GM18909 (cell line): Measurements from ENCODE around the gene ACADM.
A peak's percentile ranks its signal among the peaks of the same experiment; 100 is the strongest.
"Not testable (repeated sequence)": the region's sequence is repeated elsewhere in the genome, so short reads cannot be mapped to it uniquely, and the experiment has no call there.

Experiments
- ATAC-seq: cut with Tn5 transposase; IDR thresholded peaks from one replicate; pipeline ENCODE4 v1.9.1; 2021; ENCODE audit warnings: mild to moderate bottlenecking; ENCODE audit not compliant: unreplicated experiment, poor library complexity

Gene ACADM

DNA sequence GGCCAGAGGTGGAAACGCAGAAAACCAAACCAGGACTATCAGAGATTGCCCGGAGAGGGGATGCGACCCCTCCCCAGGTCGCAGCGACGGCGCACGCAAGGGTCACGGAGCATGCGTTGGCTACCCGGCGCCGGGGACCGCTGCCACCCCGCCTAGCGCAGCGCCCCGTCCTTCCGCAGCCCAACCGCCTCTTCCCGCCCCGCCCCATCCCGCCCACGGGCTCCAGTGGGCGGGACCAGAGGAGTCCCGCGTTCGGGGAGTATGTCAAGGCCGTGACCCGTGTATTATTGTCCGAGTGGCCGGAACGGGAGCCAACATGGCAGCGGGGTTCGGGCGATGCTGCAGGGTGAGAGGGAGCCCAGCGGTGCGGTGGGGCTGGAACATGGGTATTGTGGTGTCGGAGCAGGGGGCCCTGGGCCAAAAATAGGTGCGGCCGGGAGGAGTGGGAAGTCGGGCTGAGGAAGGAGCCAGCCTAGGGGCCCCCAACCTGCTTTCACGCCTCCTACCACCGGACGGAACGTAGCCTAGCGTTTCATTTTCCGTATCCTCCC lies at the start of gene ACADM:
Gene ACADM, plus strand, starts transcription at position 238 of the 551 bp plus-strand sequence. Its CDS starts 79 bp downstream, at position 317.
- peak; percentile 94 for ATAC-seq

- no peak for ATAC-seq
Observed at GRCh38 chr1:75677443-75677842, 47.1 kb upstream of the ACADM start.

- ATAC-seq, result not testable (repeated sequence)
Observed at GRCh38 chr1:75677964-75678363, 46.5 kb upstream of the ACADM start.

GRCh38 chr1:75690547-75690946 lies 34.0 kb upstream of the ACADM start:
- no peak for ATAC-seq

DNA sequence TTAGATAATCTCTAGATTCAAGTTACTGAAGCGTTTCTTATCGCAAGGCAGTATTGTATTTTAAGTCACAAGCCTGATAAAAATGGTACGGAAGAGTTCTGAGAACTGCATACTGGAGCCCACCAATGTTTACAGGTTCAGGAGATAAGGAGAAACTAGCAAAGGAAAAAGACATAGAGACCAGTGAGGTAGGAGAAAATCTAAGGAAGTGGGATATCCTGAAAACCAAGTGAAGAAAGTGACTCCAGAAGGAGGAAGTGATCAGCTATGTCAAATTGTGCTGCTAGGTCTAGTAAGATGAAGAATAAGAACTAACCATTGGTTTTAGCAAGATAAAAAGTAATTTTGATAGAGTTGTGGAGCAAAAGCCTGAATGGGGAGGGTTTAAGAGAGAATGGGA lies 31.0 kb upstream of the ACADM start:
- no peak for ATAC-seq

DNA sequence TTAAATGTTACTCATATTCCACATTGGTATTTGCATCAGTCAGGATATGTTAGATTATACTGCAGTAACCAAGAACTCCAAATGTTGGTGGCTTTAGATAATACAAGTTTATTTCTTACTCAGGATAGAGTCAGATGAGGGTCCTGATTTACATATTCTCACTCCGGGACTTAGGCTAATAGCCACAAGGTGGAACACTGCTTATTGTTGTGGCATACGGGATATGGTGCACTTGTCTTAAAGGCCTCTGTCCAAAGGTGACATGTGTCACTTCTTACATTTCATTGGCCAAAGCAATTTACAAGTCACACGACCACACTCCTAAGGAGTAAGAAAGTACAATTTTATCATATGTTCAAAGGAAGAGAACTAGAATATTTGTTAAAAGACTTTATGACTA lies 28.5 kb upstream of the ACADM start:
- no peak for ATAC-seq

- ATAC-seq, result no peak
Observed at GRCh38 chr1:75707191-75707590, 17.3 kb upstream of the ACADM start.

- ATAC-seq, result no peak
Observed at GRCh38 chr1:75708910-75709309, 15.6 kb upstream of the ACADM start.

GRCh38 chr1:75710832-75711231 lies 13.7 kb upstream of the ACADM start:
- ATAC-seq, result no peak

GRCh38 chr1:75711846-75712245 lies 12.7 kb upstream of the ACADM start:
- ATAC-seq, result no peak

GRCh38 chr1:75712306-75712705 lies 12.2 kb upstream of the ACADM start:
- ATAC-seq, result no peak

DNA sequence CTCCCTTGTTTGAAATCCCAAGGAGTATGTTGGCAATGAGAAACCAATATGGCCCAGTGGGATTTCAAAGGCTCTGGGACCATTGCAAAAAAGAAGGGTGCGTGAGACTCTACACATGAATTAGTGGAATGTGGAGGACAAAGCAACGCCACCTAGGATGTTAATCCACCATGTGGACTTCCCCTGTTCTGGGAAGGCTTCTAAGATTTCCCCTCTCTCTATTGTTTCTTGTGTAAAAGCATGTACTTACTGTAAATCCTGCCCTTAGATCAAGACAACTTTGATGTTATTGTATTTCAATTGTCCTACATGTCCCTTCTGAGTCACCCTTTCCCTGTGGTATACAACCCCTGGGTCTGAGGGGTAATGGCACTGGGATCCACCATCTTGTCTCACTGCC lies 4.7 kb upstream of the ACADM start:
- no peak for ATAC-seq

DNA sequence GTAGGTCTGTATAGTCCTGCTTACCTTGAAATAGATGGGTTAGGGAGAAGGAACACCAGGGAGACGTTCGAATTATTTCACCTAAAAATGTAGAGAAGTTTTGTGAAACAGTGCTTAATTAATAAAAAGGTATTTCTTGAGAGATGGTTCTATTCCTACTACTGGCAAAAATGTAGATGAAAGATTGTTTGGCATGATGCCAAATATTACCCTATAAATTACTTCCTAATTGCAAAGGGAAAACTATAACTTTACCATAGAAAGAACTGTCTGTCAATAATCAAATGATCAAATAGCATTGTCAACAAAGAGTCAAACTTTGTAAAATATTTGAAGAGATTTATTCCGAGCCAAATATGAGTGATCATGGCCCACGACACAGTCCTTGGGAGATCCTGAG lies 4.2 kb upstream of the ACADM start:
- no peak for ATAC-seq

- ATAC-seq, result no peak
Observed at GRCh38 chr1:75720820-75721219, 3.7 kb upstream of the ACADM start.

GRCh38 chr1:75722246-75722645 lies 2.3 kb upstream of the ACADM start:
- ATAC-seq, result not testable (repeated sequence)

DNA sequence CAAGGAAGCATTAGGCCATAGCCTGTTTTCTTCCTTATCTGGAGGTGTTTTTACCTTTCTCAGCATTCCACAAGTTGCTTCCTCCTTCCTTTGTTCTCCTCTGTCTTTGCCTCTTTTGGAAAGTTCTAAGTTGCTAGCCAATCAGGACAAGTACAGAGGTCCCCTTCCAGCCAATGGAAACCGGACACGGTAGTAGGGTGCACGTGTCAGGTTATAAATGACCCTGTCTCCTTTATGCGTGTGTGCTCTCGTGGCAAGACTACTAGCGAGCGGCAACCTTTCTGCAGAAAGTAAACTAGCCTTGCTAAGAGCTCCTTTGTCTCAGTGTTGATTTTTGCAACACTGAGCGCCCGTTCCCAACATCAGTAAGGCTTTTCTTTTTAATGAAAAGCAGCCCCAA lies 1.5 kb upstream of the ACADM start:
- no peak for ATAC-seq

GRCh38 chr1:75723989-75724471 lies 479 bp upstream of the ACADM start:
- ATAC-seq, result peak; percentile 80

DNA sequence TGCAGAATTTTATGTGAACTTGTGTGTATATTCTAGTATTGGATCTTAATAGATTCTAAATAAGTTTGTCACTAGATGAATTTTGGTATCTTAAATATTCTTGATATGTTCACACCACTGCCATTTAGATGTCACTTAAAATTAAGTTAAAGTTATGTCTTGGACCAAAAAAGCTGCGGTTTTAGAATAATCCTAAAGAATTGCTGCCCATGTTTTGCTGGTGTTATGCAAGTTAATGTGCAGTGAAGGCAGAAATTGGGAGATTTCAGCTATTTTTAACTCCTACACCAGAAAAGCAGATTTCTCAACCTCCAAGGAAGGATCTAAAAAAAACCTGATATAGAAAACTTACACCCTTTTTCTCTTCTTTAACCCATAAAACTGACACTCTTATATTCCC lies 757 bp downstream of the ACADM start:
- no peak for ATAC-seq

GRCh38 chr1:75725861-75726361 lies 1.4 kb downstream of the ACADM start:
- ATAC-seq, result no peak

- no peak for ATAC-seq
Observed at GRCh38 chr1:75727571-75727970, 3.1 kb downstream of the ACADM start.

DNA sequence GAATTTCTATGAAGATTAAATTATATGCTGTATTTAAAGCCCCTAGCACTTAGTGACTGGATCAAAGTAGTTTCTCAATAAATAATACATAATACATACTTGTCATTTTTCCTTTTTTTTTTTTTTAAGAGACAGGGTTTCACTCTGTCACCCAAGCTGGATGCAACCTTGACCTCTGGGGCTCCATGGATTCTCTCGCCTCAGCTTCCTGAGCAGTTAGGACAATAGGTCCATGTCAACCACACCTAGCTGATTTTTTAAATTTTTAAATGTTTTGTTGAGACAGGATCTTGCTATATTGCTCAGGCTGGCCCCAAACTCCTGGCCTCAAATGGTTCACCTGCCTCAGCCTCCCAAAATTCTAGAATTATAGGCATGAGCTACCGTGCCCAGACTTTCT lies 5.9 kb downstream of the ACADM start:
- no peak for ATAC-seq

GRCh38 chr1:75731881-75732280 lies 7.4 kb downstream of the ACADM start:
- no peak for ATAC-seq

DNA sequence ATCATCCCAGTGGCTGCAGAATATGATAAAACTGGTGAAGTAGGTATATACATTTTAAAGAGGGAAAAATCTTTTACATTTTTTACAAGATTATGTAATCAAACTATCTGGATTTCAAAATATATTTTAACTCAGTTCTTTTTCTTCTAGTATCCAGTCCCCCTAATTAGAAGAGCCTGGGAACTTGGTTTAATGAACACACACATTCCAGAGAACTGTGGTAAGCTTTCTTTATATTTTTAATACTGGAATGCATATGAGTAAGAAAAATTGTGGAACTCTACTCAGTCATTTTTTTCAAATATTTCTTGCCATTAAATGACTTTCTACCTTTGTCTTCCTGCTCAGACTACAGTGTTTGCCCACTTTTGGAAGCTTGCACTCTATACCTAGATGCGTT lies 8.2 kb downstream of the ACADM start:
- ATAC-seq, result no peak
